Activated effector memory CD4-positive, alpha-beta T cell treated with anti-CD3 and anti-CD28 coated beads, Interleukin-2, amount 50 U/mL, for 16 hours (primary cell): ENCODE measurements around the gene ANKFN1.

Experiments used
- DNase-seq: peaks from one replicate; pipeline ENCODE4 v3.0.0-alpha.2; 2020

ANKFN1 gene

DNA sequence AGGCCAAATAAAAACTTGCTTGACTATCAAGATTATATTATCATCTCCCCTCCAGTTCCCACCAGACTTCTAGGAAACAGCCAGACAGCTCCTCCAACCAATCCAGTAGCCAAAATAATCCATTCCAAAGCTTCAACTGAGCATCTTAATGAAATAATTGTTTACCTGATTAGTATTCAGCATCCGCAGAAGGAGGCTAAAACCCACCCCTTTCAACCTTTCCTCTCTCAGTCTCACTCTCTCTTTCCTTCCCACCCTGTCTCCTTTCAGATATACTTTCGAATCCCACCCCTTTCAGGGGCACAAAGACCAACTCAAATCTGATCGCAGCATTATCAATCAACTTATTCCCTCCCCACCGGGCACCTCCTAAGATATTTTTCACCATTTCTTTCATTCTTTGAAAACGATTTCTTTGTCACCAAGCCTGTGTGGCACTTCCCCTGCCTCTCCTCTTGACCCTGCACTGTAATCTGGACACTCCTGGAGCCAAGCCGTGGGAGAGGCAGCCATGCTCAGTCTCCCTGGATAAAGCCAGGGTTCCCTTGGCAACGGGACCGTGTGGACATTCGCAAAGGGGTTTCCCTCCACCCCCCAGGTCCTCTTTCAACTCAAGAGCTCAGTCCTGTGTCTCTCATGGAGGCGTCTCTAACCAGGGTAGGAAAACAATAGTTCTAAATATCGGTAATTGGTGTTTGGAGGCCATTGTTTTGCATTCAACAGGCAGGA, at the start of gene ANKFN1:
Gene ANKFN1 (plus strand): TSS at position 602 of the 729 bp plus-strand sequence. CDS start 59,193 bp downstream, outside the sequence.
- DNase-seq = no peak

- DNase-seq = no peak
Measured at GRCh38 chr17:56108811-56109284, 44.4 kb upstream of the ANKFN1 start.

DNA sequence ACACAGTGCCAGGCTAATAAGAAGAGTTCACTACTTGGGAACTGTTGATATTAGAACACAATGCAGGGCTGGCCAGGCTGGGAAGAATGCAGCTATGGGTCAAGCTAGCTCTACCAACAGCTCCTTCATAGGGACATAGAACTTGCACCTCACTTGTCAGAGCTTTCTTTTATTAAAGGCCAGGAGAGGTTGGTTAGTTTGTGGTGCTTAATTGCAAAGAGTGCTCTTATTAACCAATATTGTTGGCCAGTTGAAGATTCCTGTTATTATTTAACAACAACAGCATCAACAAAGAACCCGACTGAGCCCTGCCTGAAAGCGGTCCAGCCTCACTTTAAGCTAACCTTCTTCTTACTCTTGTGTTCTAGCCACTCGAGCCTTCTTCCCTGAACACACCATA, 43.4 kb upstream of the ANKFN1 start:
- DNase-seq = no peak

DNA sequence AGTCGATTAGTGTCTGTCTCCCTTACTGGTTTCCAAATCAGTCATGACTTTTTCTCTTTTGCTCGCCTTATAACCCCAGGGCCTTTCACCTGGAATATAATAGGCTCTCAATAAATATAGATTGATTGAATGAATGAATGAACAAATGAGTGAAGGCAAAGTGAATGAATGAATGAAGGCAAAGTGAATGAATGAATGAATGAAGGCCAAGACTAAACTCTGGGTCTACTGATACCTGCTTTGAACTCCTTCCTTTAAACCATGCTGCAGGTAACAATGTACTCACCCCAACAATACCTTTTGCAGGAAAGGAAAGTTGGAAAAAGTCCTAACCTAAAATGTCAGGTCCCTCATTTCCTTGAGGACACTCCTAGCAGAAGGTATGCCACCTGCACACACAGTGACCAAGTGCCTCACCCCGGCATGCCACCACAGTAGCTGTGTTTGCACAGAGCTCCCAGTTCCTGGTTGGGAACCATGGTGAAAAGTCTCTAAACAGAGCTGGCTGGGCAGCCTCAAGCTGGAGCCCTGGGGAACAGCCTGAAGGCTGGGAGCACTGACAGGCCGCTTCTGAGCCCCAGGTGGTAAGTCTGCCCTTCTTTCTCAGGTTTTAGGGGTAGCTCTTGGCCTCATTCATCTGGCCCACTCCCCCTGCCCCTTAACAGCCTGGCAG, 42.7 kb upstream of the ANKFN1 start:
- no peak for DNase-seq

DNA sequence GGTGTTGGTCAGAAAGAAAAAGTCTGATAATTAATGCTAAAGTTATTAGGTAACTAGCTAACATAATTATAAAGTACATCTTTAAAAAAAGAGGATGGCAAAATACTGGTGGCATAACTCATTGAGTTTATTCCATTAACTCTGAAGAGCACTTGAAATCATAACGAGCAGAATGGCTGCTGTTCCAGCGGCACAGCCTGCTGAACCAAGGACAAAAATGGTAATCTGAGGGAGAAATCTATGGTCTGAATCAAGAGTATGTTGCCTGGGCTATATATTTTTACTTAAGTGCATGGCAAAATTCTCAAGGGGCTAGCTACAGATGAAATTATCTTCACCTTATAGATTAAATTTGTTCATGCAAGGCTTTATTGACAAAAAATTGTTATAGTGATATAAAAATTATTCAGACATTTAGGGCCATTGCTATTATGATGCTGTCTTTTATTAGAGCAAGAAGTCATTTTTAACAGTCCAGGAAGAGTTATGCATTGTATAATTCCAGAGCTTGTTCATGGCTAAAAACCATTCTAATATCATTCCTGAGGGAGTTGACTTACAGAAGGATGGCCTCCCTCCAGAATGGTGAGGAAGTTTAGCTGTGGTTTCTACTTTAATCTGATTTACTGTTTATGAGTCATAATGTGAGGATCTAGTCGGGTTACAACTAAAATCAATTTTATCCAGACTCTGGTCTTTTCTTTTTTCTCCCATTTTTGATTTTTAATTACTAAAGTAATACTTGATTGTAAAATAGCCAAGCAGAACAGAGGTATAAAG, 41.4 kb upstream of the ANKFN1 start:
- no peak for DNase-seq

GRCh38 chr17:56113486-56113885, 39.8 kb upstream of the ANKFN1 start:
- no peak for DNase-seq

DNA sequence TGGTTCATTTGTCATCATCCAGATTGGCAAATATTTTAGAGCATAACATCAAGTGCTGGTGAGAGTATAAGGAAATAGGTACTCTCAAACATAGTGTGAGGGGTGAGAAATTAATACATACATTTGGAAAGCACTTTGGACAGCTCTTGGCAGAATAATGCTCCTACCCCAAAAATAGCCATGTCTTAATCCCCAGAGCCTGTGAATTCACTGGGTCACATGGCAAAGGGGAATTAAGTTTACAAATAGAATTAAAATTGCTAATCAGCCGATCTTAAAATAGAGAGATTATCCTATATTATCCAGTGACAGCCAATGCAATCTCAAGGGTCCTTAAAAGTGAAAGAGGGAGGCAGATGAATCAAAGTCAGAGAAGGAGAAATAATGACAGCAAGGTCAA, 38.8 kb upstream of the ANKFN1 start:
- no peak for DNase-seq

- DNase-seq = no peak
Measured at GRCh38 chr17:56119191-56119590, 34.1 kb upstream of the ANKFN1 start.

DNA sequence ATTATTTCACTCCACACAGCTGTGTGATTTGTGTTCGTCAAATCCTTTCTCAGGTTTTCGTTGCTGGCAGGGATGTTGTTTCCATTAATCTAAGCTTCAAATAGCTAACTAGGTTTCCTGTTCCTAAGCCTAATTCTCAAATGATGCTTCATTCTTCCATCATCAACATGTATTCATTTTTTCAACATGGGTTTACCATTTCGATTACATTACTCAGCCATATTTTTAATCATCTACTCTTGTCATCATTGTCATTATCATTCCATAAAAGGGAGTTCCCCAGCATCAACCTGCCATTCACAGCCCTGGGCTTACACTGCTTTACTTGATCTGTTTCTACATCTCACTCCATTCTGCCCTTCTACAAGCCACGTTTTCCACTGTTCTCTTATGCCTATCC, 33.3 kb upstream of the ANKFN1 start:
- DNase-seq = no peak

DNA sequence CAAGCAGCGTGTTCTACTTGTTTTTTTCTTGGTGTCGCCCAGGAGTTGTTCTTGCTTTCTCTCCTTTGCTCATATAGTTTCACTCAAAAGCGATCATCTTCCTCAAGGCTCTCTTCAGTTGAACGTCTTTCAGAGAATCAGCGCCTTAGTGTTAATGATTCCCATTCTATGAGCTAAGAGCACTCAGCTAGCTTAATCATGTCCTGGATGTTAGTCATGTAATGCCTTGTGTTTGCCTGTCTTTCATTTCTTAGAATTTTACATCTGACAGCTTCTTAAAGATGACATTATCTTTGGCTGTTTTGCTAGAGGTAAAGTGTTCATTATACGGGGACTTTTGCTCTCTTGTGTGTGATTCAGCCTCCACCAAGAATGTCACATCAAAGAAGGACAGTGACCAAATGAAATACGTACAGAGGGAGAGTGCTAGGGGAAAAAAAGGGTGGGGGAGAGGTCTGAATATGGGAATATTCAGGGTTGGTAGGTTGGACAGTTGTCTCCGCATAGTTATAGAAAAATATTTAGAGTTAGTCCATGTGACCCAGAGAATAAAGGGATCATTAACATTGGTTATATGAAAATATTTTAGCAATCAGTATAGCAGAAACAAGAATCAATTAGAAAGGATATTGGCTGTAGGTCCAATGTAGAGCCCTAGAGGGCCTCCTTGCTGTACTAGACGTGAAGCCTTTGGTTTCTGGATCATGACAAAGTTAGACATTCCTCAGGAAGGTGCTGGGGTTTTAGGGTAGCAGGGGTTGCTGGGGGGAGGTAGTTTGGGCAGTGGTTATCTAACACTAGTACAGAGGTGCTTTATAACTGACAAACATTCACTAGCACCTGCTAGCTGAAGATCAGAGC, 31.9 kb upstream of the ANKFN1 start:
- no peak for DNase-seq

- no peak for DNase-seq
Measured at GRCh38 chr17:56125830-56126819, 27.1 kb upstream of the ANKFN1 start.

- DNase-seq = no peak
Measured at GRCh38 chr17:56130026-56130425, 23.2 kb upstream of the ANKFN1 start.

DNA sequence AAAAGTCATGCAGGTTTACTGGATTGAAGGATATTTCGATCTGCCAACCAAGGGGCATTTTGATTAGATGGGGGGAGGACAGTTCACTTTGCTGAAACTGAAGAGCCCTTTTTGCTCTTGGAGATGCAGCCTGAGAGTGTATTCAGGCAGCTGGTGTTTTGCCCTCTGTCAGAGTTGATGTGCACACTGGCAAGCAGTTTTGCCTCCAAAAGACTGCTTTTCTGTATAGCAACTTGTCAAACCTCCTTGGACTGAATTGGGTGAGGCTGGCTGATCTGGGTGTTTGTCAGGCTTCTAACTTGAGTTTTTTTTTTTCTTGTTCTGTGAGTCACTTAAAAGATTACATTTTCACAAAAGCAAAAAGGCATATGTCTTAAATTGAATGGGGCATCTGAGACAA, 22.6 kb upstream of the ANKFN1 start:
- DNase-seq = no peak

- no peak for DNase-seq
Measured at GRCh38 chr17:56131431-56131830, 21.8 kb upstream of the ANKFN1 start.

DNA sequence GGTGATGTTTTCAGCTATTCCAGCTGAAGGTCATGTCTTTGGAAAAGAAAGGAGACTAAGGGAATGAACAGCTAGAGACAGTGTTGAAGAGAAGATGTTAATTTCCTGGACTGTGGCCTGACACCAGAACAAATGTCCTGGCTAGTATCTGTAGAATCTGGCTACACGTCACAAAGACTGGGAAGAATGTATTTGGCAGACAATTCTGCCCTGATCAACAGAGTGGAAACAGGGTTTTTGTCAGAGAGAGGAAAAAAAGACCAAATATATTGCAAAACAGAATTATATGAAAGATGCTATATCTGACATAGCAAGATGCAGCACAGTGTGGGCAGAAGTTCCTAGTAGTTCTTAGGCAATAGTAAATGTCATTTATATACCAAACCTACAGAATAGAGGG, 17.0 kb upstream of the ANKFN1 start:
- no peak for DNase-seq

DNA sequence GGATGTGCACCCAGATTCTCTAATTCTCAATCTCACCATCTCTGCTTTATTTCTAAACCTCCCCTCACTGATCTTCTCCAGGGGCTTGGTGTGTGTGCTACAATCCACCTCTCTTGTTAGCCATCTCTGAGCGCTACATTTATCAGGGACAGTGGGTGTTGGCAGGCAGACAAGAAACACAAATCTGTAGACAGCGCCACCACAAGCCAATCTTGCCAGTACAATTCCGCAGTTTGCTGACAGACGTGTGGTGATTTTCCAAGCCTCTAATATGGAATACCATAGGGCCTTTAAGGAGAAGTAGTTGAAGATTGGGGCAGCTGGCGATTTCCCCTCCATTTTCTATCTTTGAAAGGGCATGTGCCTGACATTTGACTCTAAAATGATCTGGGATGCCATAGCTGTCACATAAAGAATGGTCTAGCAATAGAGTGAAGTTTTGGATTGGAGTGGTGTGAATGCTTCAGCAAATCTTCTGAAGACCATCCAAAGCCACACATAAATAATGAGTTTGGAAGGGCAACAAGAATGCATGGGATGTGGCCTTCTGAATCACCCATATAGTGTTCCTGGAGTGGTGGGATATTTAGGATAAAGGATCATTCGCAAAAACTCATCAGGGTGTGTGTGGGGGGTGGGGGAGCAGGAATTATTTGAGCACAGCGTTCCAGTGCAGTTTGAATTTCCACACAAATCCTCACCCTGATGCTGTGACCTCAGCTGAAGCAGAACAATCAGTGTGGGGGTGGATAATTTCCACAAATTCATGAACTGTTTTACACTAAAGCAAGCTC, 12.0 kb upstream of the ANKFN1 start:
- no peak for DNase-seq

GRCh38 chr17:56142325-56142724, 10.9 kb upstream of the ANKFN1 start:
- no peak for DNase-seq

GRCh38 chr17:56142781-56143180, 10.5 kb upstream of the ANKFN1 start:
- DNase-seq = no peak

- no peak for DNase-seq
Measured at GRCh38 chr17:56144223-56144622, 9.1 kb upstream of the ANKFN1 start.

GRCh38 chr17:56146534-56146933, 6.7 kb upstream of the ANKFN1 start:
- no peak for DNase-seq

DNA sequence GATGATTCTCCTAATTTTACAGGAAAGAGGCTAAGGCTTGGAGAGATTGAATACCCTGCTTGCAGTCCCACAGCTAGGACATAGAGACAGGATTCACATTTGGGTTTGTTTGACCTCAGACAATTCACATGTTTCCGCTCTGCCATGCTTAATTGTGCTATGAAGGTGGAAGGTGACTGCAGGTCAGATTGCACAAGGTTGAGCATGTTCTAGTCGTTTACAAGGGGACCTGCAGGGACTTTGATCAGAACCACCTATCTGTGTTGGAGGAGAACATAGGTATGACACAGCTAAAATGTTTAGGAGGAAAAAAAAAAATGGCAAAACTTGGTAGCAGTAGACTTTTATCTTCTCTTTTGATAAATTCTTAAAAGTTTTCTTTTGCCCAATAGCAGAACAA, 4.9 kb upstream of the ANKFN1 start:
- no peak for DNase-seq
